SK-N-MC (cell line): Measurements from ENCODE around the gene GH2.
"Not testable (repeated sequence)": the region's sequence is repeated elsewhere in the genome, so short reads cannot be mapped to it uniquely, and the experiment has no call there.

Experiments used
- DNase-seq: peaks from one replicate; pipeline ENCODE4 v3.0.0-alpha.2; 2011; ENCODE audit warnings: low read depth, low spot score
- H3K27ac ChIP-seq: fragments of 200-600 bp; sonication (generic); 2 replicates; pipeline ENCODE4 v1.5.1; 2016; ENCODE audit warnings: mixed run types
- H3K36me3 ChIP-seq: fragments of 200-600 bp; sonication (generic); 2 replicates; pipeline ENCODE4 v1.6.1; 2017; ENCODE audit warnings: antibody characterized with exemption, low read length, mixed read lengths; ENCODE audit not compliant: insufficient read depth
- H3K4me3 ChIP-seq: fragments of 200-600 bp; sonication (generic); 2 replicates; pipeline ENCODE4 v1.5.1; 2016
- H3K9ac ChIP-seq: fragments of 200-600 bp; sonication (generic); 2 replicates; pipeline ENCODE4 v1.8.0; 2017; ENCODE audit warnings: mixed run types, mixed read lengths; ENCODE audit not compliant: insufficient read length
- H3K9me3 ChIP-seq: fragments of 200-600 bp; sonication (generic); 2 replicates; pipeline ENCODE4 v1.6.1; 2017; ENCODE audit warnings: low read depth, mild to moderate bottlenecking, antibody characterized with exemption, low read length, moderate library complexity, mixed read lengths
- EZH2 ChIP-seq: fragments of 200-600 bp; sonication (generic); IDR thresholded peaks from one replicate; pipeline ENCODE4 v1.6.1; 2017; ENCODE audit warnings: antibody characterized with exemption
- FOXP2 ChIP-seq: optimal IDR thresholded peaks from 2 replicates; pipeline ENCODE3; 2011; ENCODE audit warnings: mild to moderate bottlenecking, moderate library complexity; ENCODE audit not compliant: insufficient read depth; ENCODE audit errors: extremely low read length, control extremely low read depth
- POLR2AphosphoS5 ChIP-seq: IDR thresholded peaks from 2 replicates; pipeline ENCODE4 v1.6.1; 2012; ENCODE audit warnings: mild to moderate bottlenecking, low read depth, low read length, borderline replicate concordance

Gene GH2

GRCh38 chr17:63914471-63914870 lies 32.7 kb upstream of the GH2 start:
- no peak for DNase-seq
- no peak overlapping the region for H3K27ac ChIP-seq
- H3K4me3 ChIP-seq, result no peak overlapping the region
- H3K9ac ChIP-seq, result no peak overlapping the region
- H3K9me3 ChIP-seq, result no peaks in the 10 kb centered on the region
- no peaks in the 10 kb centered on the region for H3K36me3 ChIP-seq
- TF ChIP-seq POLR2AphosphoS5 (no peak), FOXP2 (no peak), EZH2 (no peak)

GRCh38 chr17:63911657-63912100 lies 29.9 kb upstream of the GH2 start:
- TF ChIP-seq FOXP2 (no peak), EZH2 (no peak), POLR2AphosphoS5 (no peak)
- Histone ChIP-seq H3K36me3 (no peaks in the 10 kb centered on the region), H3K4me3 (no peak overlapping the region), H3K9me3 (no peaks in the 10 kb centered on the region), H3K9ac (no peak overlapping the region), H3K27ac (no peak overlapping the region)
- no peak for DNase-seq

GRCh38 chr17:63911041-63911635 lies 29.4 kb upstream of the GH2 start, which contains the start of gene CSHL1:
TSS of gene CSHL1 (minus strand) at chr17:63911258. CDS start at chr17:63911196, 62 bp downstream.
- no peak within 1 kb of the TSS for H3K9ac ChIP-seq
- no peak for DNase-seq
- TF ChIP-seq FOXP2 (no peak), EZH2 (no peak), POLR2AphosphoS5 (no peak)
- no peaks in the 10 kb centered on the region for H3K36me3 ChIP-seq
- no peaks in the 10 kb centered on the region for H3K9me3 ChIP-seq
- H3K4me3 ChIP-seq, result no peak within 1 kb of the TSS
- H3K27ac ChIP-seq, result no peak within 1 kb of the TSS

- H3K9me3 ChIP-seq, result no peaks in the 10 kb centered on the region
- no peaks in the 10 kb centered on the region for H3K36me3 ChIP-seq
- H3K27ac ChIP-seq, result no peak overlapping the region
- DNase-seq, result no peak
- no peak overlapping the region for H3K4me3 ChIP-seq
- H3K9ac ChIP-seq, result no peak overlapping the region
- TF ChIP-seq POLR2AphosphoS5 (no peak), EZH2 (no peak), FOXP2 (no peak)
Measured at GRCh38 chr17:63910096-63910495, 28.4 kb upstream of the GH2 start.

- H3K9ac ChIP-seq, DNase-seq, H3K4me3 ChIP-seq, H3K36me3 ChIP-seq, H3K27ac ChIP-seq, H3K9me3 ChIP-seq: not testable (repeated sequence)
Measured at GRCh38 chr17:63909586-63909985, 27.8 kb upstream of the GH2 start.

- DNase-seq, H3K4me3 ChIP-seq, H3K36me3 ChIP-seq, H3K9me3 ChIP-seq, H3K27ac ChIP-seq, H3K9ac ChIP-seq: not testable (repeated sequence)
Measured at GRCh38 chr17:63907161-63907778, 25.5 kb upstream of the GH2 start.

GRCh38 chr17:63904796-63905195 lies 23.1 kb upstream of the GH2 start:
- not testable (repeated sequence) for H3K27ac ChIP-seq, H3K9me3 ChIP-seq, H3K9ac ChIP-seq, H3K36me3 ChIP-seq, DNase-seq, H3K4me3 ChIP-seq

- not testable (repeated sequence) for H3K9ac ChIP-seq, H3K4me3 ChIP-seq, H3K9me3 ChIP-seq, H3K36me3 ChIP-seq, DNase-seq, H3K27ac ChIP-seq
Measured at GRCh38 chr17:63903787-63904201, 22.1 kb upstream of the GH2 start.

GRCh38 chr17:63901971-63902370 lies 20.2 kb upstream of the GH2 start:
- not testable (repeated sequence) for H3K4me3 ChIP-seq, DNase-seq, H3K9me3 ChIP-seq, H3K9ac ChIP-seq, H3K27ac ChIP-seq, H3K36me3 ChIP-seq

GRCh38 chr17:63898899-63899798 lies 17.4 kb upstream of the GH2 start:
- not testable (repeated sequence) for DNase-seq, H3K4me3 ChIP-seq, H3K9ac ChIP-seq, H3K27ac ChIP-seq, H3K9me3 ChIP-seq, H3K36me3 ChIP-seq

- not testable (repeated sequence) for DNase-seq, H3K36me3 ChIP-seq, H3K27ac ChIP-seq, H3K9me3 ChIP-seq, H3K4me3 ChIP-seq, H3K9ac ChIP-seq
Measured at GRCh38 chr17:63896524-63897354, 15.0 kb upstream of the GH2 start, which contains the start of gene CSH1. TSS of gene CSH1 (minus strand) at chr17:63896574. CDS start at chr17:63896511, 63 bp downstream.

- not testable (repeated sequence) for H3K9me3 ChIP-seq, H3K9ac ChIP-seq, H3K27ac ChIP-seq, DNase-seq, H3K36me3 ChIP-seq, H3K4me3 ChIP-seq
Measured at GRCh38 chr17:63894821-63895220, 13.1 kb upstream of the GH2 start.
